K562 (cell line): Measurements from ENCODE around the gene RNU11. TPM values are rescaled to one million over a fixed set of nuclear protein-coding genes. Genes with fewer than 3 reads are reported as not detected.
A peak's percentile ranks its signal among the peaks of the same experiment; 100 is the strongest.

Experiments used
- ARID2 ChIP-seq: fragments of 450-650 bp; IDR thresholded peaks from 2 replicates; pipeline ENCODE4 v1.6.1; 2017; ENCODE audit warnings: antibody characterized with exemption, mild to moderate bottlenecking
- CC2D1A ChIP-seq: fragments of 450-650 bp; IDR thresholded peaks from 2 replicates; pipeline ENCODE4 v1.6.1; 2017; ENCODE audit warnings: mild to moderate bottlenecking
- ERF ChIP-seq: fragments of 450-650 bp; formaldehyde crosslinking; IDR thresholded peaks from 2 replicates; pipeline ENCODE4 v1.4.0; 2020; ENCODE audit warnings: mild to moderate bottlenecking, mixed read lengths
- GABPB2 ChIP-seq: fragments of 250-450 bp; sonication (Bioruptor Pico); conservative IDR thresholded peaks from 2 replicates; pipeline ENCODE4 v1.5.1; 2021; ENCODE audit warnings: mild to moderate bottlenecking
- HCFC1 ChIP-seq: IDR thresholded peaks from 2 replicates; pipeline ENCODE4 v1.6.1; 2012; ENCODE audit warnings: low read depth, low read length, improper control_type of control experiment
- HLTF ChIP-seq: fragments of 450-650 bp; IDR thresholded peaks from 2 replicates; pipeline ENCODE4 v1.6.1; 2016
- HNRNPLL ChIP-seq: fragments of 200-400 bp; formaldehyde crosslinking; IDR thresholded peaks from 2 replicates; pipeline ENCODE4 v1.6.1; 2017; ENCODE audit warnings: low read length, low read depth, mild to moderate bottlenecking; ENCODE audit not compliant: poor library complexity, severe bottlenecking
- KLF1 ChIP-seq: fragments of 450-650 bp; IDR thresholded peaks from 2 replicates; pipeline ENCODE4 v1.6.1; 2016; ENCODE audit warnings: missing genetic modification characterization, missing compliant biosample characterization
- MAFK ChIP-seq: IDR thresholded peaks from 2 replicates; pipeline ENCODE4 v1.6.1; 2011; ENCODE audit warnings: low read length, improper control_type of control experiment
- MNT ChIP-seq, 2 experiments: fragments of 450-650 bp; conservative IDR thresholded peaks; 2 replicates each; pipeline ENCODE4 v1.6.1; 2017; ENCODE audit warnings: mild to moderate bottlenecking in 2 of 2, moderate library complexity in 2 of 2
- NFATC3 ChIP-seq: fragments of 450-650 bp; IDR thresholded peaks from 2 replicates; pipeline ENCODE4 v1.6.1; 2017; ENCODE audit warnings: mild to moderate bottlenecking
- PBX2 ChIP-seq, 2 experiments: IDR thresholded peaks in 1 of 2; conservative IDR thresholded peaks in 1 of 2; 2 replicates each; pipeline ENCODE4 v1.6.1; 2016; ENCODE audit warnings: low read depth in 2 of 2, mild to moderate bottlenecking in 1 of 2, missing compliant biosample characterization in 1 of 2, missing genetic modification characterization in 1 of 2, moderate library complexity in 1 of 2
- RAD21 ChIP-seq, 2 experiments: fragments of 250-450 bp in 1 of 2; fragments of 450-650 bp in 1 of 2; sonication (Bioruptor Pico) in 1 of 2; formaldehyde crosslinking in 1 of 2; IDR thresholded peaks in 1 of 2; conservative IDR thresholded peaks in 1 of 2; 2 replicates each; pipeline versions ENCODE4 v1.4.0 to v1.8.0; 2020 to 2022; ENCODE audit warnings: mild to moderate bottlenecking in 2 of 2, moderate library complexity in 1 of 2
- SMARCA4 ChIP-seq: fragments of 450-650 bp; IDR thresholded peaks from 2 replicates; pipeline ENCODE4 v1.6.1; 2016
- SREBF2 ChIP-seq: sonication (generic); formaldehyde crosslinking; IDR thresholded peaks from 2 replicates; pipeline ENCODE4 v1.4.0; 2020; ENCODE audit warnings: mild to moderate bottlenecking, missing genetic modification reagents
- TEAD4 ChIP-seq, 2 experiments: sonication (generic) in 1 of 2; formaldehyde crosslinking in 1 of 2; IDR thresholded peaks; 2 replicates each; pipeline versions ENCODE4 v1.6.1 to v1.8.0; 2012 to 2022; ENCODE audit warnings: borderline replicate concordance in 1 of 2, inconsistent platforms in 1 of 2, low read length in 1 of 2, mild to moderate bottlenecking in 1 of 2, missing genetic modification reagents in 1 of 2
- ZZZ3 ChIP-seq: fragments of 450-650 bp; IDR thresholded peaks from 2 replicates; pipeline ENCODE4 v1.6.1; 2016; ENCODE audit warnings: antibody characterized with exemption, mild to moderate bottlenecking, moderate library complexity
- polyA plus RNA-seq, 8 experiments: library from polyadenylated mRNA; depleted of rRNA in 4 of 8; stranded (reverse) in 5 of 8; unstranded in 3 of 8; fragments of >200 nt; fragmentation: Nextera tagmentation in 2 of 8; fragmentation: Illumina TruSeq in 1 of 8; extraction: Ambion mirVana in 2 of 8; extraction: Trizol in 1 of 8; gene quantifications; 2 replicates each; pipeline versions ENCODE4 v1.2.1 to v1.2.3, GENCODE V29; 2011 to 2014; ENCODE audit warnings: inconsistent platforms in 1 of 8, missing spikeins in 1 of 8
- total RNA-seq, 7 experiments: library from RNA; depleted of rRNA in 6 of 7; stranded (reverse); fragments of >200 nt in 6 of 7; fragmentation: Illumina TruSeq in 2 of 7; extraction: Trizol in 2 of 7; gene quantifications; 2 replicates each; pipeline versions ENCODE4 v1.2.1 to v1.2.3, GENCODE V29; 2011 to 2021; ENCODE audit warnings: low replicate concordance in 1 of 7
- TF ChIP-seq, protein P1 (sequence below), 3 experiments: IDR thresholded peaks in 2 of 3; conservative IDR thresholded peaks in 1 of 3; 2 replicates each; pipeline ENCODE4 v1.5.1; 2011 to 2012; ENCODE audit warnings: low read length in 3 of 3, mild to moderate bottlenecking in 3 of 3, control low read depth in 2 of 3, improper control_type of control experiment in 1 of 3, inconsistent platforms in 1 of 3, low read depth in 1 of 3, mixed read lengths in 1 of 3, moderate library complexity in 1 of 3; ENCODE audit not compliant: insufficient read depth in 2 of 3
- TF ChIP-seq, protein P2 (sequence below): fragments of 450-650 bp; formaldehyde crosslinking; IDR thresholded peaks from 2 replicates; pipeline ENCODE4 v1.4.0; 2022; ENCODE audit warnings: missing genetic modification characterization

Gene RNU11
- total and polyA plus RNA-seq, 9 of the 15 experiments (the other 6 are each of a cell fraction or from before 2014, with no cell fraction given): not detected

GRCh38 chr1:28602536-28603439 lies 45.6 kb upstream of the RNU11 start (continued):
- TF ChIP-seq SMARCA4 (no peak), TEAD4 (IDR thresholded peaks at IDR 0.05; ENCODE audit: low read length) (peak; percentile 11; the same call in 1 of the 2 replicates), TEAD4 (CRISPR knock-in tag; IDR thresholded peaks at IDR 0.05; ENCODE audit: borderline replicate concordance) (no peak), KLF1 (no peak), RAD21 (CRISPR knock-in tag; conservative IDR thresholded peaks at IDR 0.05 in 1 of 2, IDR thresholded peaks at IDR 0.05 in 1 of 2) (peak; percentile 92 to 97), ZZZ3 (peak; percentile 33; the same call in 1 of the 2 replicates), HCFC1 (0 out of 2 replicates have a peak, but pooled peaks have one; percentile 13), ARID2 (peak; percentile 84; the same call in 1 of the 2 replicates), CC2D1A (peak; percentile 71), MAFK (no peak), HNRNPLL (no peak), HLTF (0 out of 2 replicates have a peak, but pooled peaks have one; percentile 50), GABPB2 (CRISPR knock-in tag) (no peak), MNT (conservative IDR thresholded peaks at IDR 0.05) (no peak), NFATC3 (peak; percentile 42; the same call in 1 of the 2 replicates), PBX2 (CRISPR knock-in tag; IDR thresholded peaks at IDR 0.05; ENCODE audit: low read depth) (no peak), PBX2 (tag; conservative IDR thresholded peaks at IDR 0.05; ENCODE audit: low read depth) (no peak), ERF (no peak), SREBF2 (CRISPR knock-in tag) (no peak)
- TF ChIP-seq, protein P1, sequence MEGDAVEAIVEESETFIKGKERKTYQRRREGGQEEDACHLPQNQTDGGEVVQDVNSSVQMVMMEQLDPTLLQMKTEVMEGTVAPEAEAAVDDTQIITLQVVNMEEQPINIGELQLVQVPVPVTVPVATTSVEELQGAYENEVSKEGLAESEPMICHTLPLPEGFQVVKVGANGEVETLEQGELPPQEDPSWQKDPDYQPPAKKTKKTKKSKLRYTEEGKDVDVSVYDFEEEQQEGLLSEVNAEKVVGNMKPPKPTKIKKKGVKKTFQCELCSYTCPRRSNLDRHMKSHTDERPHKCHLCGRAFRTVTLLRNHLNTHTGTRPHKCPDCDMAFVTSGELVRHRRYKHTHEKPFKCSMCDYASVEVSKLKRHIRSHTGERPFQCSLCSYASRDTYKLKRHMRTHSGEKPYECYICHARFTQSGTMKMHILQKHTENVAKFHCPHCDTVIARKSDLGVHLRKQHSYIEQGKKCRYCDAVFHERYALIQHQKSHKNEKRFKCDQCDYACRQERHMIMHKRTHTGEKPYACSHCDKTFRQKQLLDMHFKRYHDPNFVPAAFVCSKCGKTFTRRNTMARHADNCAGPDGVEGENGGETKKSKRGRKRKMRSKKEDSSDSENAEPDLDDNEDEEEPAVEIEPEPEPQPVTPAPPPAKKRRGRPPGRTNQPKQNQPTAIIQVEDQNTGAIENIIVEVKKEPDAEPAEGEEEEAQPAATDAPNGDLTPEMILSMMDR (IDR thresholded peaks at IDR 0.05 in 2 of 3, conservative IDR thresholded peaks at IDR 0.05 in 1 of 3; ENCODE audit: insufficient read depth in 2 of 3, low read depth in 1 of 3, low read length in 3 of 3): peak; percentile 82 to 94 (median 86)
- TF ChIP-seq, protein P2, sequence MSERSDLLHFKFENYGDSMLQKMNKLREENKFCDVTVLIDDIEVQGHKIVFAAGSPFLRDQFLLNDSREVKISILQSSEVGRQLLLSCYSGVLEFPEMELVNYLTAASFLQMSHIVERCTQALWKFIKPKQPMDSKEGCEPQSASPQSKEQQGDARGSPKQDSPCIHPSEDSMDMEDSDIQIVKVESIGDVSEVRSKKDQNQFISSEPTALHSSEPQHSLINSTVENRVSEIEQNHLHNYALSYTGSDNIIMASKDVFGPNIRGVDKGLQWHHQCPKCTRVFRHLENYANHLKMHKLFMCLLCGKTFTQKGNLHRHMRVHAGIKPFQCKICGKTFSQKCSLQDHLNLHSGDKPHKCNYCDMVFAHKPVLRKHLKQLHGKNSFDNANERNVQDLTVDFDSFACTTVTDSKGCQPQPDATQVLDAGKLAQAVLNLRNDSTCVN (CRISPR knock-in tag): no peak
